Stimulated activated CD4-positive, alpha-beta T cell treated with anti-CD3 and anti-CD28 coated beads, Interleukin-4, amount 100 ng/mL, for 4 hours (primary cell): ENCODE measurements around the gene ZNF175.
"Not testable (repeated sequence)": the region's sequence is repeated elsewhere in the genome, so short reads cannot be mapped to it uniquely, and the experiment has no call there.

ENCODE experiments used
- DNase-seq, 2 experiments: peaks; one replicate each; pipeline ENCODE4 v3.0.0-alpha.2; 2020

ZNF175 gene

DNA sequence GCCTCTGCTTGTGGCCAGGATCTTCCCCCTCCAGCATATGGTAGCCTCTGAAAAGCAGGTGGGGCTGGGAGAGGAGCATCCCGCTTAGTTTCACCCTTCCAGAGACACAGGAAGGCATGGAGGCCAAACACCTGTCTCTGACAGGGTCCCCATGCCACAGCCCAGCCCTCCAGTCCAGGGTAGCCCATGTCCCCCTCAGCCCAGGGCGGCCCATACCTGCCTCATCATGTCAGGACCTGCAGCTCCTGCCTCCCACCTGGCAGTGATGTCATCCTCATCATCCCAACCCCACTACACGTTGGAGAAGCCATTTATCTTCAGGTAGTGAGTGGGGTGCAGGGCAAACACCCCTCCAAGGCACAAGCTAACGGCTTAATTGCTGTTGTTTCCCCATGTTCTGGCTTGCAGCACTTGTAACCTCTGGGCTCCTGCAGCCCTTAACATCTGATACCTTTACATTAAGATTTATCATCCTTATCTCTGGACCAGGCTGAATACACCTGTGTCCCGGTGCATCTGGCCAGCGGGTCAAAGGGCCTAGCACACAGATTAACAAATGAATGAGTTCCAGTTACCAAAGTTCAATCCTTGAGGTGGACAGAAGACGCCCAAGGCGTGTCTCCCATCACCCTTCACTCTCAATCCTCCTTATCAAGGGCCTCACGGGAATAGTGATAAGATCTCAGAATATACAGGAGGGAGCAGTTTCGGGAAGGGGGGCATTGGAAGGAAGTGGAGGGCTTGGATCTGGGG is 22.2 kb downstream of the ZNF175 start:
- DNase-seq: no peak

DNA sequence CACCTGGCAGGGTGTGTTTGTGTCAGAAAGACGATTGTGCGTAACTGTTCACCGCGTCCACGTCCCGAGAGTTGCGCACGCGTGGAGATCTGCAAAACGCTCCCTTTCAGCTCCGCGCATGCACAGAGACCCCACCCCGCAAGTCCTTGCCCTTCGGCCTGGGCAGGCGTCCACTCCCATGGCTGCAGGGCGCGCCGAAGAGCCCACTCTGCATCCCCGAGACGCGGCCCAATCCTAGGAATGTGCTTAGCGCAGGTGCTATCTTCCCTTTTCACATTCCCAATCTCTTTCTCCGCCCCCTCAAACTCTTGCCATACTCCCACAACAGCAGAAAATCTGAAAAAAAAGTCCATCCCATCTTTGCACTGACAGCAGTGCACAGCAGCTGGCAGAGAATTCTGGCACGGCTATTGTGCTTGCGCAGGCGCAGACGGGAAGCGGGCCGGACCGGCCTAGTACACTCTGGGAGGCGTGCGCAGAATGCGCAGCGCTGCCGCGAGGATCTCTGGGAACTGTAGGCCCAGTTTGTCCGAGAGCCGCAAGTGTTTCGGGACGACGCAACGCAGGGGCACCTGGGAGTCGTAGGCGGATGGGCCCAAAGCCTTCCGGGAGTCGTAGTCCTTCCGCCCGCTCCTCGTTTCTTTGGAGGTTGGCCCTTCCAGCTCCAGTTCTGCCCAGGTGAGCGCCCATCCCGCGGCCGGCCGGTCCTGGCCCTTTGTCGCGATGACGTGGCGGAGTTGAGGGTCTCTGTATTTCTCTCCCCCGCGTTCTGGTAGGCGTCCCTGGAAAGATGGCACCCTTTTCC is 23.1 kb downstream of the ZNF175 start:
- DNase-seq: peak; percentile 95 to 97

DNA sequence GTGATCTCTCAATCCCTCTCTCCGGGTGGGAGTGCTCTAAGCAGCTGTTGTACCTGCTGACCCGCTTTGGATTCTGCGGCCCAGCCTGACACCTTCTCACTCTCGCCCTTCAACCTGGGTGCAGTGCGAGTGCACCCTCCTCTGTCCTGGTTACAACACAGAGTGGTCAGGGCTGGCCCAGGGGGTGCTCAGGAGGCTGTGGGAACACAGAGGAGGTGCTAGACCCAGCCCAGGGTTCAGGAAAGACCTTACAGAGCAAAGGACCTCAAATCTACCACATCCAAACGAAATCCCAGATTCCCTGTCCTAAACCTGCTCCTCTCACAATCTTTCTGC is 23.7 kb downstream of the ZNF175 start:
- no peak for DNase-seq

DNA sequence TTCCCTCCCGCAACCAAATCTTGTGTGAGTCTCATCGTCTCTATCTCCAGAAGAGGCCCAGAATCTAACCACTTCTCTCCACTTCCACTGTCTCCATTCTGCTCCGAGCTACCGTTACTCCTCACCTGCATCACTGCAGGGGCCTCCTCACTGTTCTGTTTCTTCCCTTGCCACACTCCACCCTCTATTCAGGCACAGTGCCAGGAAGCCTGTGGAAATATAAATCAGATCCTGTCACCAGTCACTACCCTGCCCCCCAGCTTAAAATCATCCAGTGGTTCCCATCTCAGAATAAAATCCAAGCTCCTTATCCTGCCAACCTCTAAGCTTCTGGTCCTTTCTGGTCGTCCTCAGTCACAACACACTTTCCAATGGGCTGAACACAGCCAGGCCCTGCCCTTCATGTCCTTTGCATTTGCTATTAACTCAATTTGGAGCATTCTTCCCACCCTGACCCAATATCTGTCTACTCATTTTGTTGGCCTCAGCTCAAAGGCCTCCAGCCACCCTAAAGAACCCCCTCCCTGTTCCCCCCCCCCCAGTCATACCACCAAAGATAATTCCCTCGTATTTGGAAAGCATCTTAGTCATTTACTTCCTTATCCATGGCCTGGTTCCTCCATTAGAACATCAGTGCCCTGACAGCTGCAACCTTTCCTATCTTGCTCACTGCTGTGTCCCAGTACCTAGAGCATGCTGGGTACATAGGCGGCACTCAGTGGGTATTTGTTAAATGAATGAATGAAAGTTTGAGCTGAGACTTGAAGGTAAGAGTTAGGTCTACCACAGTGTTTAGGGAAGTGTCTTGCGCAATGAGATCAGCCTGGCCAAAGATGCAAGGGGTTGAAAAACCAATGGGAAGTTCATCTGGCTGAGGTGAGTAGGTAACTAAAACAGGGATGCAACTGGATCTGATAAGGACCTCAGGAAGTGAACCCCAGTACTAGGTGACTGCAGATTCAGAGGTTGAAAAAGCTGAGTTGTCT is 24.4 kb downstream of the ZNF175 start:
- DNase-seq: no peak

DNA sequence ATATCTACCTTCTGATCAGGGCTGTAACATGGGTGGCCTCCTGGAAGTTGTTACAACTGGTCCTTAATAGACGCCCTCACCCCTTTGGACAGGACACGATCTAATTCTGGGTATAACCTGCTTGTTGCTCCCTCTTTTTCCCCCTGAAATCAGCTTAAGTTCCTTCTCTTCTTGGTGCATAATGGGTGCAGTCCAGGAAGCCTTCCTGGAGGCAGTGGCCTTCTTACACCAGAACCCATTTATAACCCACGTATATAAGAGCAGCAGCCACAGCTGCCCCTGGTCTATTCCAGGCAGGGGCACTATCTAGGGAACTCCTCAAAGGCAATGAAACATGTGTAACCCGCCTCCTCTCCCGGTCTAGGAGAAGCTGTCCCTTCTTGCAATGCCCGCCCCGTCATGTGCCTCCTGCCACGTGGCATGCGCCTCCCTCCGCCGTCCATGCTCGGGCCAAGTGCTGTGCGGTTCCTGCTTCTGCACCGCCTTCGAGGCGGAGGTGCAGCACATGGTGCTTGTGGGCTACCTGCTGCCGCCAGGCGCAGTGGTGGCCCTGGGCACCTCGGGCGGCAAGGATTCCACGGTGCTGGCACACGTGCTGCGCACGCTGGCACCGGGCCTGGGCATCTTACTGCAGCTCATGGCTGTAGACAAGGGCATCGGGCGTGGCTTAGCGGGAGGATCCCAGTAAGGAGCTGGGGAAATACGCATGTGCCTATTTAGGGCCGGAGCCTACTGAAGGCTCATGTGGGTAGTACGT is 27.3 kb downstream of the ZNF175 start:
- no peak for DNase-seq

DNA sequence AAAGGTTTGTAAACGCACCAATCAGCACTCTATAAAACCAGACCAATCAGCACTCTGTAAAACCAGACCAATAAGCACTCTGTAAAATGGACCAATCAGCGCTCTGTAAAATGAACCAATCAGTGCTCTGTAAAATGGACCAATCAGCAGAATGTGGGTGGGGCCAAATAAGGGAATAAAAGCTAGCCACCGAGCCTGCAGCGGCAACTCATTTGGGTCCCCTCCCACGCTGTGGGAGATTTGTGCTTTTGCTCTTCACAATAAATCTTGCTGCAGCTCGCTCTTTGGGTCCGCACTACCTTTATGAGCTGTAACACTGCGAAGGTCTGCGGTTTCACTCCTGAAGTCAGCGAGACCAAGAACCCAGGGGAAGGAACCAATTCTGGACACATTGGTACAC is 28.0 kb downstream of the ZNF175 start:
- DNase-seq: no peak

DNA sequence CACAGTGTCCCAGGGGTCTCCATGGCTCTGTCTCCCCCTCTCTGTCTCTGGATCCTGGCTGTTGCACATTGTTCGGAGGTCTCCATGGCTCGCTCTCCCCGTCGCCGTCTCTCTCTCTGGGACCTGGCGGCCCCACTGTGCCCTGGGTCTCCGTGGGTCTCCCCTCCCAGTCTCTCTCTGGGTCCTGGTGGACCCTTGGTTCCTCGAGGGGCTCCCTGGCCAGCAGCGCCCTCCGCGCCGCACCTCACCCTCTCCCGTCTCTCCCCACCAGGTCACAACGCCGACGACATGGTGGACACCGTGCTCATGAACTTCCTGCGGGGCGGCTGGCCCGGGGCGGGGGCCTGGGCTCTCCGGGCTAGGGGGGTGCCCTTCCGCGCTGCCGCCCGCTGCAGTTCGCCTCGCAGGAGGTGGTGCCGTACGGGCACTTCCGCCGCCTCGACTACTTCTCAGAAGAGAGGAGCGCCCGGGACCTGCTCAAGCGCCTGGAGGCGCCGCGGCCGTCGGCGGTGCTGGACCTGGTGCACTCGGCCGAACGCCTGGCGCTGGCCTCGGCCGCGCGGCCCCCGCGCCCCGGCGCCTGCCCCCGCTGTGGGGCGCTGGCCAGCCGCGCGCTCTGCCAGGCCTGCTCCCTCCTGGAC is 30.0 kb downstream of the ZNF175 start:
- DNase-seq: no peak

DNA sequence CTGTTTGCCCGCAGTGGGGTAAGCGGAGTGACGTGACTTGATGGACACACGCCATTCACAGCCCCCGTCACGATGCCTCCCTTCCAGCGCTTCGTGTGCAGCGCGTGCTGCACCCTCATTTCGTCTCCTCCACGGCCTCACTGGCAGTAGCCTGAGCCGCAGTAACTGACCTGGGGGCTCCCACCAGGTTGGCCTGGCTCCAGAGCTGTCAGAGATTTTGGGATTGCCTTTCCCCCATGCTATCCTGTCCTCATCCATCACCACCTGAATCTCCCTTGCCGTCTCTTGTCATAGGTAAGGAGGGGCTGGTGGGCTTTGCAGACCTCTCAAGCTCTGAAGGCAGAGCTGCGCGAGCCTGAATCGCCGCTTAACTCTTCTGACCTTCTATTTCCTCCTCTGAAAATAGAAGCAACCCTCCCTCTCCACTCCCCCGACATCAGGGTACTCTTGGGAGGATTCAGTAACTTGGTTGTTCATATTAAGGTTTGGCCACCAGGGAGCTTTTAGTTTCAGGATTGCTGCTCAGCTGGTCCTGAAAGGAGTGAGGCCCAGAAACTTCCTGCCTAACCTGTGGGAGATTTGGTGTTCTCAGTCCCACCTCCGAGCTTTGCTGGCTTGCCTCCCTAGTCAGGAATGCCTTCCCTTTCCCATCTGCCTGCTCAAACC is 31.2 kb downstream of the ZNF175 start:
- no peak for DNase-seq

DNA sequence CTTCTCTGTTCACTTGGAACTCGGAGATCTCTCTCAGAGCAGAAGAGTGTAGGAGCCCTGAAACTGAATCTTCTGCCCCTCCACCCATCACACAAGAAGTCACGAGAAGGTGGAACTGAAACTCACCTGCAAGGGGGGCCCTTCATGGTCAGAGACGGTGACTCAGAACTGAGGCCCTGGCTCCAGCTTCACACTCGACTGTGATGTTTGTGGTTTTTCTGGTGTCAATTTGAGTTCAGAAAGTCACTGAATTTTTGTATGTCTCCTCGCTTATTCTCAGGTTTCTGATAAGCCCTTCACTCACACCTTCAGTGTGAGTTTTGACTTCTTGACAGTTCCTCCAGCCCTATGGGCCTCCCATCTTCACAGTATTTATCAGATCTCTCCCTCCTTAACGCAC is 36.0 kb downstream of the ZNF175 start:
- peak in 1 of 2 experiments; percentile 15 for DNase-seq

DNA sequence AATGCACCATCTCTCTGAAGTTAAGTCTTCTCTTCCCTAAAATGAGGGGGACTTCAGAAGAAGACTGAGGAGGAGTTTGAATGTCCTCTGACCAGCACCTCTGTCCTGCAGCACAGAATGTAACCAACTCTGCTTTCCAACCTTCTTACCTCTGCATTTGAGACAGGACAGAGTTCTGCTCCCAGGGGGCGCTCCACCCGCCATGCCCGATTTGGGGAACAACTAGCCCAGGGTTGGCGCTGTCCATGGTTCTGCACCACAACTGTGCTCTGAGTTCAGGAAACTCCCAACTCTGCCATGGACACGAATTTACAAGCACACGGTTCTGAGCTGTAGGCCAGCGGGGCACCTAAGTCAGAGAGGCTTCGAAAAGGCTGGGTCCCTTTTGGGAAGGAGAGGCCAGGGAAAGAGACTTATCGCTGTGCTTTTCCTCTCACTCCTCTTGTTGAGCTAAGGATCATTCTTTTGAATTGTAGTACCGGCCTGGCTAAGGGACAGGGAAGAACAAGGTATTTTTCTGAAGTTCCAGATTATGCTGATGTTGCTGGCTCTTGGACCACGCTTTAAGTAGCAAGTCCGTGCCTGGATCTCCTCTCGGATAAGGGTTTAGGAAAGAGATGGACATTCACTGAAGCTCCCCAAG is 37.0 kb downstream of the ZNF175 start:
- peak; percentile 30 to 54 for DNase-seq

DNA sequence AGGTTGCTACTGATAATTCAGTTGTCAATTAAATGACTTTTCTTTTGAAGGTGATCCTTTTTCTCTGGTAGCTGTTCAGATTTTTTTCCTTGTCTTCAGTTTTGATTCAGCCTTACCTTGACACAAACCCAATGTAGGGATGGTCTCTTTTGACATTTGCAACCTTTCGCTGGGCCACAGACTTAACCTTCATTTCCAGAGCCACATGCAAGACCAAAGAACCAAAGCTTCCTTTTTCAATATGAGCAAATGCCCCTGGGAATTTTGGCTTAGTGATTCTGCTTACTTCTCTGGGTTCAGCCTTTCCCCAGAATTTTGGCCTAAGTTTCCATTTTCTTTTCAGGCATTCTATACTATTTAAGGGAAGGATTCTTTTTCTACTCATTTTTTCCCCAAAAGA is 39.5 kb downstream of the ZNF175 start:
- DNase-seq: no peak

DNA sequence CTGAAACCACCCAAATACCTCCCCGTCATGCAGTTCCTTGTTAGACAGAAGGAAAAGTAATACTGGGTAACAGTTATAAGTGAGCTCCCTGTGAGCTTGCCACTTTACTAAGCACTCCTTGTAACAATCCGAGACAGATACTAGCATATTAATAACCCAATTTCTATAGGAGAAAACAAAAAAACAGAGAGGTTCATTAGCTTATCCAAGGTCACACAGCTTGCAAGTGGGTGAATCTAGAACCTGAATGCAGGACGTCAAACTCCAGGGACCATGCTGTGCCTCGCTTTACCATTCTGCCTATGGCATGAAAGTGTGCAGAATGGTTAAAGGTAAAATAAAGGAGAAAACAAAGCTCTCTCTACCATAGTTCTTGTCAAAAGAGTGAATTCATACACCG is 43.7 kb downstream of the ZNF175 start:
- no peak for DNase-seq

DNA sequence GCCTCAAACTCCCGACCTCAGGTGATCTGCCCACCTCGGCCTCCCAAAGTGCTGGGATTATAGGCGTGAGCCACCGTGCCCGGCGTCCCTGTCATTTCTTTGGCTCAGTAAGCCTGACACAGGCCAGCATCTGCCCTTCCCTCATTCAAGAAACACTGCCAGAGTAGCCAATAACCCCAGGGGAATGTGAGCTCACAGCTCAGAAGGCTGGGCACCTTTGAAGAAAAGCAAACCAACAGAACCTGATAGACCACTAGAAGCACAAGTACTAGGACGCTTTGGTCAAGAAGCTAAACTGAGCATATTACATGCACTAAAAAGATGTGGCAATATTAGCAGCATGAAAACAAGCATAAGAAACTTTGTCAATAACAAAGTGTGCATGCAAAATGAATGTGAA is 44.9 kb downstream of the ZNF175 start:
- no peak for DNase-seq

DNA sequence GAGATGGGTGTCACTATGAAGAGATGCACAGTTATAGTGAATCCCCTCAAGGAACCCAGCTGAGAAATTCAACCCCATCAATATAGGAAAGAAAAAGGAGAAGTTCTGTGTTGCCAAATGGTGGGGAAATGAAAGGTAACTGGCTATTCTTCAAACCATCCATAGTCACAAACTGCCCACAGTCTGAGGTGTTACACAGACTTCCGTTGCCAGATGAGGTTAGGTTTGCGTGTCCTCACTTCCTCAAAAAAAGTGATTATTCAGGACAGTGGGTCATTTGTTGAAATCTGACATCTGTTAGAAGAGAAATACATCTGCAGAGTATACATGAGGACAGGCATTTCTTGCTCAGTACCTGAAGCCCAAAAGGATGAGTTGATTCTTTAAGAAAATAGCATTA is 50.1 kb downstream of the ZNF175 start:
- DNase-seq: no peak

DNA sequence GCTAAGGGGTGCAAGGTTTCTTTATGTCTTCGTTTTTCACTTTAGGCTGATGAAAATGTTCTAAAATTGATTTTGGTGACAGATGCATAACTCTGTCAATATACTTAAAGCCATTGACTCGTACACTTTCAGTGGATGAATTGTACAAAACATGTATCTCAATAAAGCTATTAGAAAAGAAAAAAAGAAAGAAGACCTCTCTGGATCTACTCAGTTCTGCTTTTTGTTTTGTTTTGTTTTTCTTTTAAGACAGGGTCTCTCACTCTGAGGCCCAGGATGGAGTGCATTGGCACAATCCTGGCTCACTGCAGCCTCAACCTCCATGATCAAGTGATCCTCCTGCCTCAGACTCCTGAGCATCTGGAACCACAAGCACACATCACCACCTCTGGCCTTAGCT is 55.6 kb downstream of the ZNF175 start:
- DNase-seq: no peak

DNA sequence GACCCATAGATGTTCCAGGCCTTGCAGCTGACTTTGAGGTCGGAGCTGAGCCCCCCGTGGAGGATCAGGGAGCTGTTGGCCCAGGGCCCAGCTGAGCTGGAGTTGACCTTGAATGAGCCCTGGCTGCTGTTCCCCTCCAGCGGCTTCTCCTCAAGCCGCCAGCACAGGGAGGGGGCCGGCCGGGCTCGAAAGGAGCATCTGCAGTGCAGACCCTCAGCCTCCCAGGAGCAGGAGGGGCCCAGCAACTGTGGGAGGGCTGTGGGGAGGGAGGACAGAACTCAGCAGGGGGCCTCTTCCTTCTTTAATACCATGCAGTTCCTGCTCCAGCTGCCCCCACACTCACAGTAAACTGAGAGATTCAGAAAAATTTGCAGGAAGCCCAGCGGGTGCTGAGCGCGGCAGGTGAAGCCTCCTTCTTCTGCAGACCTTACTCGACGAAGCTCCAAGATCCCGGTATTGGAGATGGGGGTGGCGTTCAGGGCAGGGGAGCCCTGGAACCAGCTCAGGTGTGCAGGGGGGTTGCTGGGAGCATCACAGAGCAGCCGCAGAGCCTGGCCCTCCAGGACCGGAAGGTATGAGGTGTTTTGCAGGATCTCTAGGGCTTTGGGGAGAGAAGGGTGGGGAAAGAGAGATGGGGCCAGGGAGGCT is 56.5 kb downstream of the ZNF175 start:
- DNase-seq: no peak

DNA sequence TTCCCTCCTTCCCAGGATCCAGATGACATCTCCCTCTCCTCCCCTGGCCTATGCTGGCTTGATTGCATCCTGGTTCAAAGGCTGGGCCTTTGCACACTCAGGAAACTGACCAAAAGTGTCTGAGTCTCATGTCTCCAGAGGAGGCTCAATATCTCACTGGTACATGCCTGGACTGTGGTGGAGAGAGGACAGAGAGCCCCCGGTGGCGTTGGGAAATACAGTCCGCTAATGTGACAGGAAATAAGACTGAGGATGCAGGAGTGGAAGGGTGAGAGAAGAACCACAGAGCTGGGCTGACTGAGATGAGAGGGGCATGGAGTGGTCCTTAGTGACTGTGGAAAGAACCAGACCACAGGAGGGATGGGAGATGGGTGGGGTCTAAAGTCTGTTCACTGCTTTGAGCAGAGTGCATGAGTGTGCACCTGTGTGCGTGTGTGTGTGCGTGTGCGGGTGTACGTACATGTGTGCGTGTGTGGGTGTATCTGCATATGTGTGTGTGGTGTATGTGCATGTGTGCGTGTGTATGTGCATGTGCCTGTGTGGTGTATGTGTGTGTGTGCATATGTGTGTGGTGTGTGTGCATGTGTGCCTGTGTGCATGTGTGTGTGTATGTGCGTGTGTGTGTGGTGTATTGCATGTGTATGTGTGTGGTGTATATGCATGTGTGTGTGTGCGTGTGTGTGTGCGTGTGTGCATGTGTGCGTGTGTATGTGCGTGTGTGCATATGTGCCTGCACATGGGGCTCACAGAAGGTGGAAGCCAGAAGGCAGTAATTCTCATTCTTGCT is 57.3 kb downstream of the ZNF175 start:
- no peak for DNase-seq

DNA sequence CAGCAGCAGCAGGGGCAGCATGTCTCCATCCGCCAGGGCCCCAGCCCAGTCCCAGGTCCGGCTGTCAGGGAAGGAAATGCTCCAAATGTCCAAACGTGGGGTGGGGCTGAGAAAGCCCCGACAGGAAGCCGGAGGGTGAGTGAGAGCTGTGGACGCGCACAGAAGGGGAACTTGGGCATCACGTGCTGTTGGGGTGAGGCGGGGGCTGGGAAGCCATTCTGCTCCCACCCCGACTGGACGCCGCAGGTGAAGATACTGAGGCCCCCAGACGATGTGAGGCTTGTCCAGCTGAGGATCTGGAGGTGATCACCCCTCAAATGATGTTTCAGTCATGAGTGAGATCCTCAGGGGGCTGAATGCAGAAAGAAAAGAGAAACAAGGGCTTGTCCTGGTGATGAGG is 59.2 kb downstream of the ZNF175 start, which contains the start of gene SIGLEC5:
TSS of gene SIGLEC5 (minus strand) at position 87 of the 400 bp plus-strand sequence. CDS start at position 21, 66 bp downstream.
- DNase-seq: not testable (repeated sequence)

DNA sequence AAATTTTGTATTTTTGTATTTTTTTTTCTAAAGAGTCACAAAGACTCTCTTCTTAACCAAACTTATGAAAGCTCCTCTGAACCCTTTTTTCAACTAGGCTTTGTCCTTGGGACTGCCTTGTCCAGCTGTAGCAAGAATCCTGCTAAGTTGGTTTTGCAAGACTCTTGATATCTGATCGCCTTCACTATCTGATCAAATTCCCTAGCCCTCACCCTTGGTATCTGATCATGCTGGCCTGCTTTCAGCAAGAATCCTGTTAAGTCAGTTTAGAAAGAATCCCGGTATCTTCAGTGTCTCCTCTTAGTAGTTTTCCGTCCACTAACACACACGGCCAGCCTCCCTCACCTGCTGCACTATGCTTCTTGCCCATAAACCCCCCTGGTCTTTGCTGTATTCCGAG is 61.0 kb downstream of the ZNF175 start:
- no peak for DNase-seq
